ENCODE measurements around the gene ZFP36. TPM values are rescaled to one million over a fixed set of nuclear protein-coding genes. Genes with fewer than 3 reads are reported as not detected.

The ZFP36 gene
- total RNA-seq, 6 donors from 2014 or later, result 195 to 525 (median 238) TPM

DNA sequence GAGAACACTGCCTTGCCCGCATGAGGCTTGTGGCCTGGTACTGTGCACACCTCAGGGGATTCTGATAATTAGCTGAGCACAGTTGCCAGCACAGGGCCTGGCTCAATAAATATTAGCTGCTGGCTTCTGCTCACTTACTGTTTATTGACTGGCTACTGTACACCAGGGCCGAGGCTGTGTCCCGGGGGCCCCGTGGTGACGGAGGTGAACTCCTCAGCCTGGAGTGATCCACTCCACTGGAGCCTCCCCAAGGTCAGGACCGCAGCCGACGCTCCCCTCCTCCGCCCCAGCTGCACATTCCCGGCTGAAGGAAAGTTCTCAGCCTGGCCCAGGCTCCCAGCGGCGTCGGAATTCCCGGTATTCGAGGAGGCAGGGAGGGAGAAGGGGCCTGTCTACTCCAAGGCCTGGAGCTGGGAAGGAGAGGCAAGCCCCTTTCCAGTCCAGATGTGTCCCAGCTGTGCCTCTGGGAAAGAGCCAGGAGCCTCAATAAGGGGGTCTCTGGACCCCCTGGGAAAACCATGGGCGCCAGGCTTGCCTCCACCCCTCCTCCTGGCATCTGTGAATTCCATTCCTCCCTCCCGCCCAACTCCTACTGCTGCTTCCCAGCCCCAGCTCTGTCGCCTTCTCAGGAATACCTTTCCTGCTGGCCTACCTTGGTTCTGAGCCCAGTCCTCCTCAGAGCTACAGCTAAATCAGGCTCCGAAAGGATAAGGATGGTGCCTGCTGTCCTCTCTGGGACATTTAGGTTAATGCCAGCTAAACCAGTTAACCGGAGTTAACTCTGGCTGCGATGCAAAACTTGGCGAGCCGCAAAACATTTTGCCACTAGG, 21.9 kb downstream of the ZFP36 start:
- Histone ChIP-seq H3K27ac (peak overlapping the region; percentile 67 to 84 (median 74)), H3K36me3 (peaks cover 15 to 36% (median 23%) of the 10 kb centered on the region in 4 donors), H3K9me3 (no peaks in the 10 kb centered on the region), H3K4me3 (no peak overlapping the region), H3K4me1 (peaks cover 25 to 49% (median 42%) of the 10 kb centered on the region in 4 donors), H3K27me3 (no peaks in the 10 kb centered on the region)
- DNase-seq (peak; percentile 70 to 86), ATAC-seq (ENCODE audit: low FRiP score in 2 of 2) (peak; percentile 68 to 79)
- WGBS, 2 donors, result 37 to 39% methylated on average over 11 to 23 of the region's 23 CpGs
- TF ChIP-seq EP300 (IDR thresholded peaks at IDR 0.05) (peak in 2 of 4 donors; percentile 55 to 82), POLR2AphosphoS5 (IDR thresholded peaks at IDR 0.05) (peak; percentile 39 to 83), POLR2A (IDR thresholded peaks at IDR 0.05) (peak in 1 of 4 donors; percentile 18), CTCF (IDR thresholded peaks at IDR 0.05) (no peak)

GRCh38 chr19:39430675-39431593, 24.3 kb downstream of the ZFP36 start:
- ATAC-seq (ENCODE audit: low FRiP score in 2 of 2), result peak; percentile 68 to 85
- H3K9me3 ChIP-seq, result no peaks in the 10 kb centered on the region
- TF ChIP-seq POLR2A (IDR thresholded peaks at IDR 0.05), result peak in 2 of 4 donors; percentile 27 to 69
- TF ChIP-seq POLR2AphosphoS5 (IDR thresholded peaks at IDR 0.05), result peak; percentile 88 to 99
- TF ChIP-seq EP300 (IDR thresholded peaks at IDR 0.05), result peak; percentile 98 to 100 (median 99)
- peak in 1 of 6 experiments; percentile 4 for TF ChIP-seq CTCF (IDR thresholded peaks at IDR 0.05)
- peaks cover 20 to 34% (median 30%) of the 10 kb centered on the region in 4 donors for H3K36me3 ChIP-seq
- no peaks in the 10 kb centered on the region for H3K27me3 ChIP-seq
- H3K4me3 ChIP-seq, result peak overlapping the region in 2 of 4 donors; percentile 0 to 22
- peaks cover 41 to 68% (median 58%) of the 10 kb centered on the region in 4 donors for H3K4me1 ChIP-seq
- H3K27ac ChIP-seq, result peak overlapping the region; percentile 86 to 96 (median 92)
- 42 to 46% methylated on average over 17 to 25 of the region's 25 CpGs for WGBS, 2 donors
- DNase-seq, result peak in 1 of 2 donors; percentile 88

DNA sequence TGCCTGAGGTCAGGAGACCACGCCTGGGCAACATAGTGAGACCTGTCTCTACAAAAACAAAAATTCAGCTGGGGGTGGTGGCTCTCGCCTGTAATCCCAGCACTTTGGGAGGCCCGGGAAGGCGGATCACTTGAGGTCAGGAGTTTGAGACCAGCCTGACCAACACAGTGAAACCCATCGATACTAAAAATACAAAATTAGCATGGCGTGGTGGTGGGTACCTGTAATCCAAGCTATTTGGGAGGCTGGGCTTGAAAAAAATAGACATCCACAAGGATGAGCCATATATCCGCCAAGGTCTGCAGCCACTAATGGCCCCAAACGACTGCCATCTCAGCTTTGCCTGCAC, 26.0 kb downstream of the ZFP36 start:
- Histone ChIP-seq H3K36me3 (peaks cover 20 to 34% (median 30%) of the 10 kb centered on the region in 4 donors), H3K9me3 (no peaks in the 10 kb centered on the region), H3K4me1 (peaks cover 51 to 75% (median 65%) of the 10 kb centered on the region in 4 donors), H3K27ac (peak overlapping the region in 3 of 4 donors; percentile 86 to 93 (median 92)), H3K27me3 (no peaks in the 10 kb centered on the region), H3K4me3 (no peak overlapping the region)
- WGBS, 2 donors, result 93 to 96% methylated on average over 8 of the region's 8 CpGs
- ATAC-seq (ENCODE audit: low FRiP score in 2 of 2) (no peak), DNase-seq (no peak)
- no peak for TF ChIP-seq POLR2A (IDR thresholded peaks at IDR 0.05)
- TF ChIP-seq CTCF (IDR thresholded peaks at IDR 0.05), result no peak
- no peak for TF ChIP-seq EP300 (IDR thresholded peaks at IDR 0.05)

- TF ChIP-seq POLR2AphosphoS5 (IDR thresholded peaks at IDR 0.05), result no peak
- no peak for TF ChIP-seq CTCF (IDR thresholded peaks at IDR 0.05)
- TF ChIP-seq EP300 (IDR thresholded peaks at IDR 0.05), result no peak
- no peak for TF ChIP-seq POLR2A (IDR thresholded peaks at IDR 0.05)
- Histone ChIP-seq H3K27ac (peak overlapping the region in 3 of 4 donors; percentile 88 to 92 (median 91)), H3K4me1 (peaks cover 43 to 66% (median 58%) of the 10 kb centered on the region in 4 donors)
These were observed 26.9 kb downstream of the ZFP36 start for GRCh38 chr19:39433480-39434079.

More at GRCh38 chr19:39433480-39434079, 26.9 kb downstream of the ZFP36 start:
- no peaks in the 10 kb centered on the region for H3K27me3 ChIP-seq
- H3K36me3 ChIP-seq, result peaks cover 20 to 34% (median 30%) of the 10 kb centered on the region in 4 donors
- no peak for DNase-seq
- ATAC-seq (ENCODE audit: low FRiP score in 2 of 2), result no peak
- peak overlapping the region in 1 of 4 donors; percentile 83 for H3K4me3 ChIP-seq
- WGBS, 2 donors, result 96% methylated on average over 8 of the region's 8 CpGs; no CpG with 5 or more reads in 1 of the 2 donors
- H3K9me3 ChIP-seq, result no peaks in the 10 kb centered on the region

All from upper lobe of left lung (tissue), 6 donors.